Measurements from ENCODE around the gene APOL1. TPM values are rescaled to one million over a fixed set of nuclear protein-coding genes. Genes with fewer than 3 reads are reported as not detected.
A peak's percentile ranks its signal among the peaks of the same experiment; 100 is the strongest.
"Not testable (repeated sequence)": the region's sequence is repeated elsewhere in the genome, so short reads cannot be mapped to it uniquely, and the experiment has no call there.

Gene APOL1
- total RNA-seq, 4 donors from 2014 or later: 19.0 to 48.8 (median 28.0) TPM

- Histone ChIP-seq H3K27me3 (no peaks in the 10 kb centered on the region), H3K4me1 (peaks cover 11 to 53% (median 42%) of the 10 kb centered on the region in 4 donors), H3K27ac (replicated peaks in 1 of 4) (peak overlapping the region; percentile 50 to 86 (median 66)), H3K36me3 (peaks cover 86 to 98% (median 93%) of the 10 kb centered on the region in 4 donors), H3K9me3 (no peaks in the 10 kb centered on the region), H3K4me3 (no peak overlapping the region)
- TF ChIP-seq POLR2A (IDR thresholded peaks at IDR 0.05; ENCODE audit: low read depth): no peak
- TF ChIP-seq POLR2AphosphoS5 (IDR thresholded peaks at IDR 0.05): peak in 1 of 2 donors; percentile 21
- intact Hi-C loops (cut with DNase I): no loop called here
- WGBS: 86% methylated on average over 21 of the region's 33 CpGs
- DNase-seq (ENCODE audit: extremely low spot score): no peak
Measured at GRCh38 chr22:36288571-36289405, 35.9 kb downstream of the APOL1 start.

DNA sequence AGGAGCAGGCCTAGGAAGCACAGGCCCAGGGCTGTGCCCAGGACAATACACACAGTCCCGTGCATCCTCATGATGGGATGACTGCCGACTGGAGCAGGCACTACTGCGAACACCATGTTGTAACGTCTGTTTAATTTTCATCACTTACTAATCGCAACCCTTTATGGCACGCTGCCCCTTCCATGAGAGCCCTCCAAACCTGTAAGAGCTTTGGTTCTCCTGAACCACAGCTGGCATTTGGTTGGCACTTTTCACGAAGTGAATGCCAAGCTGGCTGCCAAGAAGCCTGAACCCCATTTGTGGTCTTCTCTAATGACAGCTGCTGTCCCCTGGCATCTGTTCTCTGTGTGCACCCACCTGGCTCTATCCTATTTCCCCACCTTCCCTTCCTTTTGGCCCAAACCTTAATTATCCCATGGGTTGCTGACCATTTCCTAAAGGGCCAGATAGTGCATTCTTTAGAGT, 36.5 kb downstream of the APOL1 start:
- intact Hi-C loops (cut with DNase I): no loop called here
- Histone ChIP-seq H3K9me3 (no peaks in the 10 kb centered on the region), H3K27ac (replicated peaks in 1 of 4) (peak overlapping the region; percentile 50 to 86 (median 66)), H3K36me3 (peaks cover 86 to 98% (median 93%) of the 10 kb centered on the region in 4 donors), H3K27me3 (no peaks in the 10 kb centered on the region), H3K4me1 (peaks cover 11 to 52% (median 39%) of the 10 kb centered on the region in 4 donors), H3K4me3 (no peak overlapping the region)
- DNase-seq (ENCODE audit: extremely low spot score): no peak
- no peak for TF ChIP-seq POLR2A (IDR thresholded peaks at IDR 0.05; ENCODE audit: low read depth)
- no peak for TF ChIP-seq EP300 (IDR thresholded peaks at IDR 0.05)
- TF ChIP-seq CTCF (IDR thresholded peaks at IDR 0.05): no peak
- TF ChIP-seq POLR2AphosphoS5 (IDR thresholded peaks at IDR 0.05): no peak
- 50% methylated on average over 7 of the region's 7 CpGs for WGBS

DNA sequence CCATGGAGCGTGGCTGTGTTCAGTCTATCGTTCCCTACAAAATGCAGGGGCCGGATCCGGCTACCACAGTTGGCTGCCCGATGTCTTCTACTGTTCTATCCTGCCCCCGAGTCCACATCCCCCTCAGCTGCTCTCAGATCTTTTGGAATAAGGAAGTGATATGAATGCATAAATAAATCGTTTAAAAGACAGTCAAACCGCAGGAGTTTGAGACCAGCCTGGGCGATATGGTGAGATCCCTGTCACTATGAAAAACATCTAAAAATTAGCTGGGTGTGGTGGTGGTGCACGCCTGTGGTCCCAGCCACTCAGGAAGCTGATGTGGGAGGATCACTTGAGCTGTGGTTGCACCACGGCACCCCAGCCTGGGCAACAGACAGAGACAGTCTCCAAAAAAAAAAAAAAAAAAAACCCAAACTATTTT, 37.0 kb downstream of the APOL1 start:
- H3K27me3 ChIP-seq; intact Hi-C loops (cut with DNase I): not testable (repeated sequence)
- whole genome bisulfite sequencing: 83% methylated on average over 11 of the region's 11 CpGs

GRCh38 chr22:36290391-36291075, 37.6 kb downstream of the APOL1 start:
- peaks cover 7 to 41% (median 30%) of the 10 kb centered on the region in 4 donors for H3K4me1 ChIP-seq
- peak overlapping the region in 1 of 4 donors; percentile 26 for H3K27ac ChIP-seq (replicated peaks in 1 of 4)
- DNase-seq (ENCODE audit: extremely low spot score); intact Hi-C loops (cut with DNase I); H3K4me3 ChIP-seq; H3K27me3 ChIP-seq; H3K9me3 ChIP-seq: not testable (repeated sequence)
- WGBS: 90% methylated on average over 4 of the region's 40 CpGs
- peaks cover 86 to 98% (median 93%) of the 10 kb centered on the region in 4 donors for H3K36me3 ChIP-seq

More for the DNA sequence above, 37.0 kb downstream of the APOL1 start:
- peaks cover 86 to 98% (median 93%) of the 10 kb centered on the region in 4 donors for H3K36me3 ChIP-seq
- not testable (repeated sequence) for H3K9me3 ChIP-seq; DNase-seq (ENCODE audit: extremely low spot score); H3K4me3 ChIP-seq
- H3K4me1 ChIP-seq: peaks cover 11 to 46% (median 36%) of the 10 kb centered on the region in 4 donors
- peak overlapping the region; percentile 50 to 86 (median 66) for H3K27ac ChIP-seq (replicated peaks in 1 of 4)

DNA sequence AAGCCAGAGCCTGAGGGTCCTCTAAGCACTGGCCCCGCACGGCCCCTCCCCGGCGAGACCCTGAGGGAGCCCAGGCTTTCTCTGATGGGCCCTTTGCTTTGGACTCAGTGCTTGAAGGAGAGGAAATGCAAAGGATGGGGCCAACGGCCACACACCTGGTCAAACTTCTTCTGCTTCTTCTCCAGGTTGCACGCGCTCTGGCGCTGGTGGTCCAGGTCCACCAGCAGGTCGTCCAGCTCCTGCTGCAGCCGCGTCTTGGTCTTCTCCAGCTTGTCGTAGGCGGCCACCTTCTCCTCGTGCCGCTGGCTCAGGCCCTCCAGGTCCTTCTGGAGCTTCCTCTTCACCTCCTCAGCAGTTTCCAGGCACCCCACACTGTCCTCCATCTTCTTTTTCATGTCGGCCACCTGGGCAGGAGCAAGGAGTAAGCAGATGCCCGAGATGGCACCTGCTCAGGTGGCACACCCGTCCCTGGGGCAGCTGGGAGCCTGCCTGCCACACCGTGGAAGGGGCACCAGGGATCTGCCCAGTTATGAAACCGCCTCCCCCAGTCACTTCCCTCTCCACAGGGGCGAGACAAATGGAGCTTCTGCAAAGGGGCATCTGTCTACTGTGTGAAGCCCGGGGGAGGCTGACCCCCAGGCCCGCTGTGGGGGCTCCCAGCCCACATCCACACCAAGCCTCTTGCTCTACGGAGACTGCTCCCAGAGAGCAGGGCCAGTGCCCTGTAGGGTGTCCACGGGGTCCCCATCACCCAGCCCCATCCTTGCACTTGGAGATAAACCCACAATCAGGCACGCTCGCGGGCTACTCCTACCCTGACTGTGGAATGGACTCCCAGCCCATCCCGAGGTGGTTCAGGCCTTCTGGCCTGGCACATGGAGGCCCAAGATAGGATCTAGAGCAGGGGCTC, 39.2 kb downstream of the APOL1 start:
- intact Hi-C loops (cut with DNase I): no loop called here
- Histone ChIP-seq H3K4me1 (peaks cover 0 to 25% (median 16%) of the 10 kb centered on the region in 4 donors), H3K4me3 (no peak overlapping the region), H3K27me3 (no peaks in the 10 kb centered on the region), H3K36me3 (peaks cover 86 to 98% (median 93%) of the 10 kb centered on the region in 4 donors), H3K9me3 (no peaks in the 10 kb centered on the region), H3K27ac (replicated peaks in 1 of 4) (peak overlapping the region; percentile 12 to 52 (median 41))
- WGBS: 87% methylated on average over 20 of the region's 29 CpGs
- no peak for DNase-seq (ENCODE audit: extremely low spot score)
- TF ChIP-seq EP300 (IDR thresholded peaks at IDR 0.05): no peak
- peak in 1 of 2 donors; percentile 35 for TF ChIP-seq POLR2AphosphoS5 (IDR thresholded peaks at IDR 0.05)

- intact Hi-C loops (cut with DNase I): no loop called here
- Histone ChIP-seq H3K27me3 (no peaks in the 10 kb centered on the region), H3K36me3 (peaks cover 86 to 98% (median 93%) of the 10 kb centered on the region in 4 donors), H3K9me3 (no peaks in the 10 kb centered on the region), H3K4me1 (peaks cover 0 to 19% (median 11%) of the 10 kb centered on the region in 4 donors), H3K27ac (replicated peaks in 1 of 4) (peak overlapping the region in 3 of 4 donors; percentile 12 to 52 (median 42)), H3K4me3 (no peak overlapping the region)
- DNase-seq (ENCODE audit: extremely low spot score): no peak
- TF ChIP-seq POLR2AphosphoS5 (IDR thresholded peaks at IDR 0.05) (no peak), EP300 (IDR thresholded peaks at IDR 0.05) (no peak), CTCF (IDR thresholded peaks at IDR 0.05) (no peak), POLR2A (IDR thresholded peaks at IDR 0.05; ENCODE audit: low read depth) (no peak)
- 78% methylated on average over 14 of the region's 17 CpGs for WGBS
Measured at GRCh38 chr22:36292823-36293530, 40.0 kb downstream of the APOL1 start.
